GM21515 (cell line): Measurements from ENCODE around the gene CIC.

Experiments
- ATAC-seq: cut with Tn5 transposase; IDR thresholded peaks from one replicate; pipeline ENCODE4 v1.9.1; 2021; ENCODE audit not compliant: unreplicated experiment

The CIC gene

GRCh38 chr19:42275103-42275502 is 6.1 kb downstream of the CIC start:
- no peak for ATAC-seq

GRCh38 chr19:42275517-42275916 is 6.5 kb downstream of the CIC start:
- ATAC-seq = no peak

GRCh38 chr19:42276284-42276683 is 7.2 kb downstream of the CIC start:
- no peak for ATAC-seq

DNA sequence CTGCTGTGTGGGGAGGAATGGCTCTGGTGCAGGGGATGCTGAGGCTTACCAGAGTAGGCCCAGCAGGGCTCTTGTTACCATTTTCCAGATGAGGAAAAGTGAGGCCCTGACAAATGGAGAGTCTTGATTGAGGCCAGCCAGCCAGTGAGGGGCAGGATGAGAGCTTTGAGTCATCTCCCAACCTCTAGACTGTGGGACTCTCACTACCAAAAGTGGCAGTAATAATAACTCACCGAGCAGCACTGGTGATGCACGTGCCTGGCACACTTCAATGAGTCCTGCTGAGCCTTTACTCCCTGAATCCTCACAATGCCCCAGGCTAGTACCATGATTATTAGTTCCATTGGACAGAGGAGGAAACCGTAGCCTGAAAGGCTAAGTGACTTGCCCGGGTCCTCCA is 7.8 kb downstream of the CIC start:
- ATAC-seq = no peak

- no peak for ATAC-seq
Measured at GRCh38 chr19:42277821-42278451, 8.9 kb downstream of the CIC start.

GRCh38 chr19:42278452-42279154 is 9.6 kb downstream of the CIC start:
- no peak for ATAC-seq

DNA sequence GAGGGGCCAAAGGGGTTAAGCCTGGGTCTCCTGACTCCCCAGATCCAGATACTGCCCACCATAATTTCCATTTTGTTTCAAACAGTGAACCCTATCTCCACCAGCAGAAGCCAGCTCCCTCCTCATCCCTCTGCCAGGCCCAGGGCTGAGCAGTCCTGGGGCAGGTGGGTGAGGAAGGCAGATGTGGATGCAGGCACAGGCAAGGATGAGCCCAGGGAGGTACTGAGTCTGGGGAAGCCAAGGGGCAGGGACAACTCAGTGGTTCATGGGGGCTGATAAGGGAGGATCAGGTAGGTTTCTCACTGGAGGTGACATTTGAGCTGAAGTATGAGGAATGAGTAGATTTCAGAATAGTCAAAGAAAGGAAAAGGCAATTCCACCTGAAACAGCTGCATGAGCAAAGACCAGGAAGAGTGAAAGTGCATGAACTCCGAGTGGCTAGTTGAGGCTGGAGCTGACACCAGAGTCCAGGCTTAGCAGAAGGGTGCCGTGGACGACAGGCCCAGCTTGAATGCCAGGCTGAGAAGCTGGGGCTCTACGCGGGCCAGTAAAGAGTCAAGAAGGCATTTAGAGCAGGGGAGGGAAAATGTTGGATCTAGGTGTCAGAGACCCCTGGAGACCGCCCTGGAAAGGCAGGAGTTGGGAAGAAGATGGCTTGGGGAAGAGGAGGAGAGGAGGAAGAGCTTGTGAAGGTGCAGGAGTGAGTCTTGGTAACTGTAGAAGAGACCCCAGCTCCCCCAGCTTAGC is 10.3 kb downstream of the CIC start:
- no peak for ATAC-seq

GRCh38 chr19:42279902-42280814 is 11.1 kb downstream of the CIC start:
- no peak for ATAC-seq

DNA sequence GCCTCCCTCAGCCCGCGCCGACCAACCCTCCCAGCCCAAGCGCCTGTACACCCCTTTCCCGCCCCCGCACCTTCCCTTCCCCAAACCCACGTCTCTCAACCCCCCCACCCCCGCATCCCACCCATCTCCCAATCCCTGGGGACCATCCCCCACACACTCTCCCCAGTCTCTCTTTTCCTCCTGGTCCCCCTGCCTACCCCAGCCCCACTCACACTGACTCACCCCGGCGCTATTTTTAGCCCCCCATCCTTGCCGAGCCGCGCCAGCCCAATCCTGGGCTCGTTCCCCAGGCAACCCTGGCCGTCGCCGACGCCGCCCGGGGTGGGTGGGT is 11.7 kb downstream of the CIC start:
- ATAC-seq = no peak

- no peak for ATAC-seq
Measured at GRCh38 chr19:42281146-42281826, 12.2 kb downstream of the CIC start.

- no peak for ATAC-seq
Measured at GRCh38 chr19:42281827-42282762, 13.0 kb downstream of the CIC start.

DNA sequence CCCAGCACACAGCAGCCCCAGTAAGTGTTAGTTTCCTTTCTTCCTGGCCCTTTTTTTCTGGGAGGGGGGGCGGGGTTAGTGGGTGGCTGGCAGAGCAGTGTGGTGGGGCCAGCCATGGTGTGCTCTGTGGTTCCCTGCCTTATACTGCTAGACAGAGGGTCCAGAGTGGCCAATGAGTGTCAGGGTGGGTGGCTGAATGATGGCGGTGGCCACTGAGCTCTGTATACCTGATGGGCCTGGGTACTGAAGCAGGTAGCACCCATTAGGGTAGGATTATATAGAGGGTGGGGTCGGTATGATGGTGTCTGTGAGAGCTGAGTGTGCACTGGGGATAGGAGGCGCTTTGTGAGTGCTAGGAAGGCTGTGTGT is 13.8 kb downstream of the CIC start:
- no peak for ATAC-seq

DNA sequence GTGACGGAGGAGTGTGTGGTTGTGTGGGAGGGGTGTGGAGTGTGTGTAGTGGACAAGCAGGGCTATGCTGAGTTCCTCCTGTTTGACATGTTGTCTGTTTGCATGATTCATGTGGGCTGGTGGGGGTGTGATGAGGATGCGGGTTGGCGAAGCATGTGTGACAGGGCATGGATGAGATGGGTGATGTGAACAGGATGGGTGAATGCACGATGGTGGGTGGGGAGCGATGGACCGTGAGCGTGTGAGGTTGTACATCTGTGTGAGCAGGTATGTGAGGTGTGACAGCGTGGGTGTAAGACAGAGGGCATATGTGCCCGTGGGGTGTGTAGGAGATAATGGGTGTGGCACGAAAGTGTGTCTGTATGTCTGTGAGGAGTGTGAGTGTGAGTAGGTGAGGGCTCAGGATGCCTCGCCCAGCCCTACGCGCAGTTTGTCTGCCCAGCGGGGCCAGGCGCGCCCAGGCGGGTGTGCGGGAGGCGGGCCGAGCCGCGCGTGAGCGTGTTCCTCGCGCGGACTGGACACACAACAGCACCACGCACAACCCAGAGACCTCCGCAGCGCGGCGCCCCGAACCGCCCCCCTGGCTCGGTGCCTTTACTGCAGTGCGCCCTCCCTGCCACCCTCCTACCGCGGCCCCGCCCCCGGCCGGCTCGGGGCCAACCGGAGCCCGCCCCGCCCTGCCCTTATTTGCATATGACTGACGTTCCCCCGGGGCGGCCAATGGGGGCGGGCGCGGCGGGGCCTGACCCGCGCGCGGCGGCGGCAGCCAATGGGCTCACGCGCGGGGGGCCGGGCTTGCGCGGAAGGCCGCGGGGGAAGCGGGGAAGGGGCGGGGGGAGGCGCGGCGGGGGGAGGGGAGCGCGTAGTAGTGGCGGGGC is 14.4 kb downstream of the CIC start:
- ATAC-seq = peak; percentile 40

- peak; percentile 26 for ATAC-seq
Measured at GRCh38 chr19:42284066-42284501, 15.0 kb downstream of the CIC start.

- no peak for ATAC-seq
Measured at GRCh38 chr19:42284591-42285341, 15.7 kb downstream of the CIC start.

- ATAC-seq = no peak
Measured at GRCh38 chr19:42285541-42285941, 16.5 kb downstream of the CIC start.

DNA sequence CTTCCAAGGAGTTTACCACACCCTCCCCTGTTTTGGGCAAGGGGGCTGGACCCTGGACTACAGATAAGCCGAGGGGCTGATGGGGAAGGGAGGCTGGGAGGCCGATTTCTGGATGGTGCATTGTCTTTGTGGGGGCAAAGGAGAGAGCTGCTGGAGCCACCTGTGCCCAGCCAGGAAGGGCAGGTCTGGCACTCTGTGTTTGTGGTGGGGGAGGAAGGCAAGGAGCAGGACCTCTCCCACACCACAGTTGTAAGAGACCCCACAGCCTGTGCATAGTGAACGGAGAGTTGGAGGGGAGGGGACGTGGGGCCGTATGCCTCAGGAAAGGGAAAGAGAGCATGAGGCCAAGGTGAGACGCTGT is 16.9 kb downstream of the CIC start:
- no peak for ATAC-seq
